HCT116 (cell line): ENCODE measurements around the gene SPACA4.

Source experiments
- CEBPB ChIP-seq: IDR thresholded peaks from 2 replicates; pipeline ENCODE4 v1.6.1; 2012; ENCODE audit warnings: low read depth
- EZH2 ChIP-seq: fragments of 200-600 bp; sonication (generic); IDR thresholded peaks from 2 replicates; pipeline ENCODE4 v1.6.1; 2017; ENCODE audit warnings: antibody characterized with exemption, mixed run types
- EZH2phosphoT487 ChIP-seq: fragments of 200-600 bp; IDR thresholded peaks from 2 replicates; pipeline ENCODE4 v1.6.1; 2018; ENCODE audit warnings: antibody characterized with exemption, borderline replicate concordance
- POLR2A ChIP-seq: IDR thresholded peaks from 2 replicates; pipeline ENCODE4 v1.7.0; 2011; ENCODE audit warnings: borderline replicate concordance; ENCODE audit not compliant: insufficient read depth, insufficient read length; ENCODE audit errors: extremely low read depth
- POLR2AphosphoS5 ChIP-seq: IDR thresholded peaks from 2 replicates; pipeline ENCODE4 v1.6.1; 2011; ENCODE audit warnings: mild to moderate bottlenecking, low read depth, low read length, moderate library complexity
- SIN3A ChIP-seq: IDR thresholded peaks from 2 replicates; pipeline ENCODE4 v1.6.1; 2012; ENCODE audit warnings: low read depth
- YY1 ChIP-seq: IDR thresholded peaks from 2 replicates; pipeline ENCODE4 v1.6.1; 2011; ENCODE audit warnings: low read length, low read depth, moderate library complexity, mild to moderate bottlenecking; ENCODE audit not compliant: insufficient replicate concordance; ENCODE audit errors: extremely low read depth
- TF ChIP-seq, protein P1 (sequence below), 3 experiments: fragments of 200-600 bp in 1 of 3; sonication (generic) in 1 of 3; IDR thresholded peaks in 2 of 3; conservative IDR thresholded peaks in 1 of 3; 2 replicates each; pipeline ENCODE4 v1.5.1; 2012 to 2017; ENCODE audit warnings: low read depth in 2 of 3, low read length in 2 of 3, antibody characterized with exemption in 1 of 3, borderline replicate concordance in 1 of 3, control low read depth in 1 of 3, mild to moderate bottlenecking in 1 of 3, mixed read lengths in 1 of 3, mixed run types in 1 of 3, moderate library complexity in 1 of 3; ENCODE audit not compliant: insufficient read depth in 1 of 3
- TF ChIP-seq, protein P2 (sequence below): IDR thresholded peaks from 2 replicates; pipeline ENCODE4 v1.6.1; 2012

DNA sequence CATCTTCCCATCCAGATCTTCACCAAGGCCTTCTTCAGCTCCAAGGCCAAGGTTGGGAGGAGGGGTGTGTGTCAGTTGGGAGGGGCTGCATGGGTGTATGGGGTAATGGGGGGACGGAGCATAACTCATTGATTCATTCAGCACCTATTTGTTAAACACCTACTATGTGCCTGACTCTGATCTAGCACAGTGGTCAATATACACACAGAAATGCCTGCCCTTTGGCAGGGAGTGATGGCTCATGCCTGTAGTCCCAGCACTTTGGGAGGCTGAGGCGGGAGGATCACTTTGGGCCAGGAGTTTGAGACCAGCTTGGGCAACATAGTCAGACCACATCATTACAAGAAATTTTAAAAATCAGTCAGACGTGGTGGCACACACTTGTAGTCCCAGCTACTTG is 19.2 kb upstream of the SPACA4 start:
- TF ChIP-seq YY1 = no peak
- no peak for TF ChIP-seq POLR2A
- TF ChIP-seq, protein P1, sequence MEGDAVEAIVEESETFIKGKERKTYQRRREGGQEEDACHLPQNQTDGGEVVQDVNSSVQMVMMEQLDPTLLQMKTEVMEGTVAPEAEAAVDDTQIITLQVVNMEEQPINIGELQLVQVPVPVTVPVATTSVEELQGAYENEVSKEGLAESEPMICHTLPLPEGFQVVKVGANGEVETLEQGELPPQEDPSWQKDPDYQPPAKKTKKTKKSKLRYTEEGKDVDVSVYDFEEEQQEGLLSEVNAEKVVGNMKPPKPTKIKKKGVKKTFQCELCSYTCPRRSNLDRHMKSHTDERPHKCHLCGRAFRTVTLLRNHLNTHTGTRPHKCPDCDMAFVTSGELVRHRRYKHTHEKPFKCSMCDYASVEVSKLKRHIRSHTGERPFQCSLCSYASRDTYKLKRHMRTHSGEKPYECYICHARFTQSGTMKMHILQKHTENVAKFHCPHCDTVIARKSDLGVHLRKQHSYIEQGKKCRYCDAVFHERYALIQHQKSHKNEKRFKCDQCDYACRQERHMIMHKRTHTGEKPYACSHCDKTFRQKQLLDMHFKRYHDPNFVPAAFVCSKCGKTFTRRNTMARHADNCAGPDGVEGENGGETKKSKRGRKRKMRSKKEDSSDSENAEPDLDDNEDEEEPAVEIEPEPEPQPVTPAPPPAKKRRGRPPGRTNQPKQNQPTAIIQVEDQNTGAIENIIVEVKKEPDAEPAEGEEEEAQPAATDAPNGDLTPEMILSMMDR (IDR thresholded peaks at IDR 0.05 in 2 of 3, conservative IDR thresholded peaks at IDR 0.05 in 1 of 3; ENCODE audit: borderline replicate concordance in 1 of 3, insufficient read depth in 1 of 3, low read depth in 2 of 3, low read length in 2 of 3) = no peak
- no peak for TF ChIP-seq SIN3A
- TF ChIP-seq, protein P2, sequence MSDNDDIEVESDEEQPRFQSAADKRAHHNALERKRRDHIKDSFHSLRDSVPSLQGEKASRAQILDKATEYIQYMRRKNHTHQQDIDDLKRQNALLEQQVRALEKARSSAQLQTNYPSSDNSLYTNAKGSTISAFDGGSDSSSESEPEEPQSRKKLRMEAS = no peak
- TF ChIP-seq CEBPB = no peak
- TF ChIP-seq EZH2 = no peak
- no peak for TF ChIP-seq EZH2phosphoT487
- no peak for TF ChIP-seq POLR2AphosphoS5
